HCT116 (cell line): ENCODE measurements around the gene MSL2. TPM values are rescaled to one million over a fixed set of nuclear protein-coding genes. Genes with fewer than 3 reads are reported as not detected.

Experiments
- ATAC-seq: fragments of 200-7000 bp; cut with Tn5 transposase; 2 replicates; pipeline ENCODE4 v1.9.1; 2020; ENCODE audit warnings: mild to moderate bottlenecking, moderate library complexity
- BruUV-seq: library from RNA; stranded (reverse); fragments of 400-500 nt; replicated peaks from 2 replicates; lab custom pipeline; 2021; lab: Mats Ljungman, UMichigan
- CTCF ChIA-PET: fragments of 300-600 bp; sonication (Branson Sonifier 250); formaldehyde crosslinking; loops from one replicate; lab custom pipeline; 2021; ENCODE audit warnings: antibody characterized with exemption; lab: Charles Lee
- POLR2A ChIA-PET: fragments of 300-600, 350-600 bp; sonication (Branson Sonifier 250); formaldehyde crosslinking; loops from one replicate; lab custom pipeline; 2021; ENCODE audit warnings: antibody characterized with exemption; lab: Charles Lee
- RAD21 ChIA-PET, 2 experiments: fragments of 300-600 bp; sonication (Branson Sonifier 250); formaldehyde crosslinking; loops; one replicate each; lab custom pipeline; 2023; ENCODE audit warnings: low total read pairs in 2 of 2; ENCODE audit not compliant: uncharacterized antibody in 2 of 2, unreplicated experiment in 2 of 2, low non-redundant PET in 1 of 2; lab: Charles Lee
- DNase-seq: peaks from one replicate; pipeline ENCODE4 v3.0.0-alpha.2; 2010; ENCODE audit warnings: low read depth, low spot score
- H2AFZ ChIP-seq: fragments of 200-600 bp; shearing (Covaris generic), sonication (generic); 2 replicates; pipeline ENCODE4 v1.6.1; 2017; ENCODE audit warnings: low read depth, mixed run types, mixed read lengths, antibody characterized with exemption, low read length; ENCODE audit not compliant: poor library complexity, severe bottlenecking
- H3K27ac ChIP-seq: 2 replicates; pipeline ENCODE4 v1.5.1; 2012; ENCODE audit warnings: low read depth, low read length
- H3K27me3 ChIP-seq: fragments of 200-600 bp; sonication (generic); 2 replicates; pipeline ENCODE4 v1.6.1; 2016; ENCODE audit warnings: mixed run types, low read length, mixed read lengths; ENCODE audit not compliant: insufficient read depth
- H3K36me3 ChIP-seq, 2 experiments: fragments of 200-500 bp in 1 of 2; fragments of 200-600 bp in 1 of 2; sonication (Bioruptor generic) in 1 of 2; sonication (generic) in 1 of 2; 2 replicates each; pipeline versions ENCODE4 v1.5.1 to v1.6.1; 2014 to 2016; ENCODE audit warnings: low read length in 2 of 2, inconsistent platforms in 1 of 2, mixed read lengths in 1 of 2, mixed run types in 1 of 2; ENCODE audit not compliant: insufficient read depth in 2 of 2, control insufficient read depth in 1 of 2
- H3K4me1 ChIP-seq, 2 experiments: fragments of 200-600 bp in 1 of 2; sonication (generic) in 1 of 2; 2 replicates each; pipeline versions ENCODE4 v1.5.1 to v1.6.1; 2012 to 2017; ENCODE audit warnings: low read length in 2 of 2, inconsistent platforms in 1 of 2, mild to moderate bottlenecking in 1 of 2, mixed read lengths in 1 of 2, mixed run types in 1 of 2, moderate library complexity in 1 of 2; ENCODE audit not compliant: insufficient read depth in 2 of 2, control insufficient read depth in 1 of 2
- H3K4me2 ChIP-seq: fragments of 200-600 bp; sonication (generic); 2 replicates; pipeline ENCODE4 v1.6.1; 2017; ENCODE audit warnings: mixed run types, low read length, mixed read lengths
- H3K4me3 ChIP-seq, 2 experiments: fragments of 200-600 bp in 1 of 2; sonication (generic) in 1 of 2; replicated peaks in 1 of 2; 2 replicates each; pipeline ENCODE4 v1.5.1; 2011 to 2016; ENCODE audit warnings: low read length in 2 of 2, control low read depth in 1 of 2, low read depth in 1 of 2, mild to moderate bottlenecking in 1 of 2, mixed read lengths in 1 of 2, mixed run types in 1 of 2
- H3K79me2 ChIP-seq: fragments of 200-600 bp; sonication (generic); 2 replicates; pipeline ENCODE4 v1.6.1; 2017; ENCODE audit warnings: mild to moderate bottlenecking, mixed run types, low read length, moderate library complexity, mixed read lengths; ENCODE audit not compliant: insufficient read depth
- H3K9ac ChIP-seq: fragments of 200-600 bp; sonication (generic); 2 replicates; pipeline ENCODE4 v1.6.1; 2016; ENCODE audit warnings: low read length, mixed read lengths
- H3K9me2 ChIP-seq: fragments of 200-600 bp; sonication (generic), shearing (Covaris generic); 2 replicates; pipeline ENCODE4 v1.6.1; 2017; ENCODE audit warnings: mixed run types, mild to moderate bottlenecking, moderate library complexity; ENCODE audit not compliant: insufficient read depth
- H3K9me3 ChIP-seq, 2 experiments: fragments of 200-500 bp in 1 of 2; fragments of 200-600 bp in 1 of 2; sonication (Bioruptor generic) in 1 of 2; sonication (generic) in 1 of 2; 2 replicates each; pipeline ENCODE4 v1.6.1; 2014 to 2017; ENCODE audit warnings: low read length in 2 of 2, mixed read lengths in 2 of 2, inconsistent platforms in 1 of 2, low read depth in 1 of 2, mild to moderate bottlenecking in 1 of 2, mixed run types in 1 of 2, moderate library complexity in 1 of 2; ENCODE audit not compliant: control insufficient read depth in 1 of 2, insufficient read depth in 1 of 2
- H4K20me1 ChIP-seq: fragments of 200-600 bp; sonication (generic), shearing (Covaris generic); 2 replicates; pipeline ENCODE4 v1.6.1; 2017; ENCODE audit warnings: mixed run types, mild to moderate bottlenecking, moderate library complexity; ENCODE audit not compliant: insufficient read depth
- JUND ChIP-seq: IDR thresholded peaks from 2 replicates; pipeline ENCODE4 v1.6.1; 2012
- POLR2AphosphoS5 ChIP-seq: IDR thresholded peaks from 2 replicates; pipeline ENCODE4 v1.6.1; 2011; ENCODE audit warnings: mild to moderate bottlenecking, low read depth, low read length, moderate library complexity
- TCF7L2 ChIP-seq: IDR thresholded peaks from 2 replicates; pipeline ENCODE4 v1.7.0; 2011; ENCODE audit warnings: borderline replicate concordance, inconsistent platforms; ENCODE audit not compliant: insufficient read depth, insufficient read length; ENCODE audit errors: extremely low read depth
- YY1 ChIP-seq: IDR thresholded peaks from 2 replicates; pipeline ENCODE4 v1.6.1; 2011; ENCODE audit warnings: low read length, low read depth, moderate library complexity, mild to moderate bottlenecking; ENCODE audit not compliant: insufficient replicate concordance; ENCODE audit errors: extremely low read depth
- ZFX ChIP-seq: fragments of 450-650 bp; IDR thresholded peaks from 2 replicates; pipeline ENCODE4 v1.6.1; 2017
- intact Hi-C: fragments of 100-400 bp; cut with micrococcal nuclease; formaldehyde crosslinking; loops from 2 replicates; pipeline ENCODE4 v1.10.0; 2022
- total RNA-seq: library from RNA; stranded (reverse); gene quantifications from one replicate; pipeline ENCODE4 v1.2.1, GENCODE V29; 2021; ENCODE audit not compliant: unreplicated experiment

The MSL2 gene
- total RNA-seq, 1 experiment from 2014 or later: 34.8 TPM

DNA sequence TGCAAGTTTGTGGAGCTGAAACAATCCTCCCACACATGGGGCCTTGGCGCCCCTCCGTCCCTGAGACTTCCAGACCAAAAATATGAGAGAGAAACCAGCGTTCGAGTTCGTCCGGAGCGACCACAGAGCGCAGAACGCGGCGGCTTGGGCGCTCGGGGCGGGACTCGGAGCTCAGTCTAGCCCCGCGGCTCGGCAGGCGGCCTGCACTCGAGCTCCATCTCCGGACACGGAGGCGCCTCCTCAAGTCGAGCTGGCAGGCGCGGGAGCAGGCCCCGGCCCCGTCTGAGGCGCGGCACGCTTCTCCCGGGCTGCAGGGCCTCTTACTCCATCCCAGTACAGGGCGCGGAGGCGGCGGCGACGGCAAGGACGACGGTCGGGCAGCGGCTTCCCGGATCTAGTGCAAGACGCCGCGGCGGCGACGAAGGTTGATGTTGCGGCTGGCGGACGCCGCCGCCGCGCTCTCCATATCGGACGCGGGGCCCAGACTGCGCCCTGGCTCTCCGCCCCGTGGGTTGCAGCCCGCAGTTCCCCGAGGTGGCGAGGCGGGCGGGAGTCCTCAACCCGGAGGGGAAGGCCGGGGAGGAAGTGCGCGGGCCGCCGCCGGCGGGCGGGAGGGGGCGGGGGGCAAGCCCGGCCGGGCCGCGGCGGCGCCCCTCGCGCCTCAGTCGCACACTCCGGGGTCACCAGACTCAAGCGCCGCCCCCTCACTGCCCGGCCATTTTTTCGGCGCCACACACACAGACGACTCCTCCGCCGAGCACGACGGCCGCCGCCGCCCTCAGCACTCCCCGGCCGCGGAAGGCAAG, 674 bp downstream of the MSL2 start:
- no peaks in the 10 kb centered on the region for H3K9me3 ChIP-seq
- TF ChIP-seq ZFX: peak; percentile 96
- TF ChIP-seq POLR2AphosphoS5: peak; percentile 66
- no peak for TF ChIP-seq JUND
- peak; percentile 46 for TF ChIP-seq YY1
- peak; percentile 15 for TF ChIP-seq TCF7L2
- no peaks in the 10 kb centered on the region for H3K27me3 ChIP-seq
- peaks cover 51% of the 10 kb centered on the region for H3K79me2 ChIP-seq
- H3K27ac ChIP-seq: peak overlapping the region; percentile 96
- ChIA-PET CTCF (no interaction called here), POLR2A (interaction anchor here (0.7 to 1.3 kb wide), 6 partner anchors 9 to 557 kb away, joined by 3 to 4 read pairs (median 4); partner anchors contain the start of gene STAG1), RAD21 (interaction anchor here in 1 of 2 experiments (0.6 to 1.0 kb wide), 2 partner anchors 15 to 557 kb away, joined by 6 to 10 read pairs; partner anchors contain the start of gene STAG1)
- H4K20me1 ChIP-seq: peaks cover 26% of the 10 kb centered on the region; the same call in 1 of the 2 replicates
- H3K4me3 ChIP-seq: peak overlapping the region; percentile 52 to 83
- intact Hi-C loops: loop anchor here (1.0 to 5.0 kb wide), 3 partner anchors 55 to 557 kb away; partner anchors contain the start of genes PCCB, PPP2R3A and STAG1
- no peak overlapping the region for H2AFZ ChIP-seq
- H3K36me3 ChIP-seq: no peaks in the 10 kb centered on the region; a peak in 1 of 4 replicates
- peak; percentile 22 for DNase-seq
- BruUV-seq: no TSS peak
- ATAC-seq: peak; percentile 57
- no peaks in the 10 kb centered on the region for H3K9me2 ChIP-seq
- peaks cover 34 to 47% of the 10 kb centered on the region in 2 experiments for H3K4me1 ChIP-seq
- H3K4me2 ChIP-seq: peak overlapping the region; percentile 85
- H3K9ac ChIP-seq: peak overlapping the region; percentile 93
